ENCODE results near the gene ADAMTS18.

DNA sequence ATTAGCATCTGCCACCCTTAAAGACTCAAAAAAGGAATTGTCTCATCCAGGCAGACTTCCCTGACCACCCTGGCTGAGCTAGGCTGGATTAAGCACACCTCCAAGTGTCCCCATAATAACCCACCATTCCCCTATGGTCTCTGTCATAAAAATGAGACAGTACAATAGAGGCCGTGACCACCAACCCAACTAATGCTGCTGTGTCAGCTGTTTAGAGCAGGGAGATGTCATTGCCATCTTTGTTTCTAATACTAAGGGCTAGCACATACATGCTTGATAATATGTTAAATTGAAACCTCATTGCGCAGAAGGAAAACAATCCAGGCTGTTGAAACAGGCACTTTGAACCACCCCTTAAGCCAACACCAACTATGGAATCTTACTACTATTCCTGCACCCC is 7.2 kb upstream of the ADAMTS18 start:
- TF ChIP-seq, protein P1, sequence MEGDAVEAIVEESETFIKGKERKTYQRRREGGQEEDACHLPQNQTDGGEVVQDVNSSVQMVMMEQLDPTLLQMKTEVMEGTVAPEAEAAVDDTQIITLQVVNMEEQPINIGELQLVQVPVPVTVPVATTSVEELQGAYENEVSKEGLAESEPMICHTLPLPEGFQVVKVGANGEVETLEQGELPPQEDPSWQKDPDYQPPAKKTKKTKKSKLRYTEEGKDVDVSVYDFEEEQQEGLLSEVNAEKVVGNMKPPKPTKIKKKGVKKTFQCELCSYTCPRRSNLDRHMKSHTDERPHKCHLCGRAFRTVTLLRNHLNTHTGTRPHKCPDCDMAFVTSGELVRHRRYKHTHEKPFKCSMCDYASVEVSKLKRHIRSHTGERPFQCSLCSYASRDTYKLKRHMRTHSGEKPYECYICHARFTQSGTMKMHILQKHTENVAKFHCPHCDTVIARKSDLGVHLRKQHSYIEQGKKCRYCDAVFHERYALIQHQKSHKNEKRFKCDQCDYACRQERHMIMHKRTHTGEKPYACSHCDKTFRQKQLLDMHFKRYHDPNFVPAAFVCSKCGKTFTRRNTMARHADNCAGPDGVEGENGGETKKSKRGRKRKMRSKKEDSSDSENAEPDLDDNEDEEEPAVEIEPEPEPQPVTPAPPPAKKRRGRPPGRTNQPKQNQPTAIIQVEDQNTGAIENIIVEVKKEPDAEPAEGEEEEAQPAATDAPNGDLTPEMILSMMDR (IDR thresholded peaks at IDR 0.05; ENCODE audit: poor library complexity) = no peak
- TF ChIP-seq EZH2phosphoT487 (IDR thresholded peaks at IDR 0.05; ENCODE audit: low read depth, severe bottlenecking, unreplicated experiment) = no peak

All from hepatocyte (in vitro differentiated cells).